GM12878 (cell line): ENCODE measurements around the gene CKMT2. TPM values are rescaled to one million over a fixed set of nuclear protein-coding genes. Genes with fewer than 3 reads are reported as not detected.

Experiments used
- ATAC-seq: fragments of 200-7000 bp; cut with Tn5 transposase; 3 replicates; pipeline ENCODE4 v1.9.1; 2020; ENCODE audit warnings: mild to moderate bottlenecking, moderate library complexity
- BruUV-seq: library from RNA; stranded (reverse); fragments of 400-500 nt; replicated peaks from 2 replicates; lab custom pipeline; 2021; lab: Mats Ljungman, UMichigan
- CTCF ChIA-PET: fragments of 300-600 bp; sonication (Branson Sonifier 250); formaldehyde crosslinking; extraction: SDS; loops from one replicate; lab custom pipeline; 2021; ENCODE audit warnings: inconsistent platforms; lab: Yijun Ruan, JAX
- POLR2A ChIA-PET: fragments of 350-600 bp; formaldehyde crosslinking; extraction: SDS; loops from one replicate; lab custom pipeline; 2021; ENCODE audit warnings: inconsistent platforms; lab: Charles Lee
- RAD21 ChIA-PET: fragments of 300-600 bp; sonication (Branson Sonifier 250); formaldehyde crosslinking; loops from one replicate; lab custom pipeline; 2023; ENCODE audit warnings: antibody characterized with exemption; ENCODE audit not compliant: unreplicated experiment; lab: Charles Lee
- SMC1A ChIA-PET: fragments of 300-600 bp; sonication (Branson Sonifier 250); formaldehyde crosslinking; loops from one replicate; lab custom pipeline; 2023; ENCODE audit not compliant: unreplicated experiment, uncharacterized antibody; lab: Charles Lee
- DNase-seq: peaks from one replicate; pipeline ENCODE4 v3.0.0-alpha.2; 2011; ENCODE audit warnings: low read depth, low spot score
- FAIRE-seq: peaks from 3 replicates; lab custom pipeline; 2011; peaks lifted over from hg19 to GRCh38; lab: Jason Lieb, UNC
- H2AFZ ChIP-seq: 2 replicates; pipeline ENCODE4 v1.6.0; 2011; ENCODE audit warnings: low read depth, low read length, control low read depth; ENCODE audit not compliant: control insufficient read depth
- H3K27ac ChIP-seq: 2 replicates; pipeline ENCODE4 v1.5.1; 2011; ENCODE audit warnings: control low read depth; ENCODE audit not compliant: control insufficient read depth, insufficient read depth
- H3K27me3 ChIP-seq, 2 experiments: replicated peaks in 1 of 2; 2 replicates each; pipeline versions ENCODE4 v1.6.0 to v1.6.1; 2011; ENCODE audit warnings: low read length in 1 of 2; ENCODE audit not compliant: control insufficient read depth in 2 of 2, insufficient read depth in 2 of 2
- H3K36me3 ChIP-seq, 2 experiments: 2 replicates each; pipeline ENCODE4 v1.5.1; 2011; ENCODE audit warnings: low read length in 1 of 2; ENCODE audit not compliant: control insufficient read depth in 2 of 2, insufficient read depth in 2 of 2
- H3K4me1 ChIP-seq: 2 replicates; pipeline ENCODE4 v1.6.1; 2011; ENCODE audit warnings: mild to moderate bottlenecking, low read length, moderate library complexity, mixed read lengths; ENCODE audit not compliant: control insufficient read depth, insufficient read depth
- H3K4me2 ChIP-seq: 2 replicates; pipeline ENCODE4 v1.6.0; 2011; ENCODE audit warnings: control low read depth; ENCODE audit not compliant: control insufficient read depth, insufficient read depth
- H3K4me3 ChIP-seq: fragments of 200-600 bp; sonication (generic); 2 replicates; pipeline ENCODE4 v1.5.1; 2016
- H3K79me2 ChIP-seq: 2 replicates; pipeline ENCODE4 v1.6.0; 2011; ENCODE audit warnings: low read length; ENCODE audit not compliant: control insufficient read depth, insufficient read depth
- H3K9ac ChIP-seq: 2 replicates; pipeline ENCODE4 v1.8.0; 2011; ENCODE audit warnings: low read length, control low read depth, mixed read lengths; ENCODE audit not compliant: control insufficient read depth, insufficient read depth
- H3K9me3 ChIP-seq: replicated peaks from 3 replicates; pipeline ENCODE4 v1.5.1; 2011; ENCODE audit warnings: mild to moderate bottlenecking, low read length; ENCODE audit not compliant: control insufficient read depth, insufficient read depth
- H4K20me1 ChIP-seq: 2 replicates; pipeline ENCODE4 v1.6.0; 2011; ENCODE audit not compliant: control insufficient read depth, insufficient read depth
- BMI1 ChIP-seq: fragments of 450-650 bp; IDR thresholded peaks from 2 replicates; pipeline ENCODE4 v1.6.1; 2016; ENCODE audit warnings: mild to moderate bottlenecking, moderate library complexity, borderline replicate concordance
- EED ChIP-seq: sonication (generic); IDR thresholded peaks from 2 replicates; pipeline ENCODE4 v1.6.1; 2016; ENCODE audit warnings: antibody characterized with exemption, low read depth
- FOS ChIP-seq: IDR thresholded peaks from 3 replicates; pipeline ENCODE4 v1.6.1; 2011; ENCODE audit warnings: borderline replicate concordance; ENCODE audit not compliant: insufficient read length; ENCODE audit errors: extremely low read depth
- HDGF ChIP-seq: fragments of 450-650 bp; IDR thresholded peaks from 2 replicates; pipeline ENCODE4 v1.6.1; 2016; ENCODE audit warnings: antibody characterized with exemption
- JUND ChIP-seq: IDR thresholded peaks from 2 replicates; pipeline ENCODE4 v1.6.1; 2012; ENCODE audit warnings: low read depth, mild to moderate bottlenecking, low read length, improper control_type of control experiment, moderate library complexity
- KDM1A ChIP-seq: fragments of 200-600 bp; sonication (generic); IDR thresholded peaks from 2 replicates; pipeline ENCODE4 v1.6.1; 2016; ENCODE audit warnings: borderline replicate concordance
- MXI1 ChIP-seq: fragments of 150-350 bp; IDR thresholded peaks from 2 replicates; pipeline ENCODE4 v1.6.1; 2011; ENCODE audit warnings: low read depth, mild to moderate bottlenecking, inconsistent platforms, low read length, improper control_type of control experiment
- MYC ChIP-seq: IDR thresholded peaks from 2 replicates; pipeline ENCODE4 v1.6.1; 2011; ENCODE audit warnings: mild to moderate bottlenecking, low read length, moderate library complexity, inconsistent platforms; ENCODE audit not compliant: insufficient read depth, insufficient replicate concordance, insufficient read length, severe bottlenecking
- NR2F1 ChIP-seq: fragments of 450-650 bp; conservative IDR thresholded peaks from 2 replicates; pipeline ENCODE4 v1.6.1; 2017; ENCODE audit warnings: mild to moderate bottlenecking
- PML ChIP-seq: IDR thresholded peaks from 2 replicates; pipeline ENCODE4 v1.6.1; 2012; ENCODE audit warnings: low read length, inconsistent platforms
- POLR2AphosphoS5 ChIP-seq: IDR thresholded peaks from 2 replicates; pipeline ENCODE4 v1.6.1; 2011; ENCODE audit warnings: mild to moderate bottlenecking, low read length, inconsistent platforms
- RFX5 ChIP-seq: IDR thresholded peaks from 2 replicates; pipeline ENCODE4 v1.6.1; 2011; ENCODE audit warnings: low read depth, low read length, improper control_type of control experiment
- SMARCA5 ChIP-seq: fragments of 450-650 bp; IDR thresholded peaks from 2 replicates; pipeline ENCODE4 v1.6.1; 2017; ENCODE audit warnings: mild to moderate bottlenecking
- SREBF1 ChIP-seq: IDR thresholded peaks from 2 replicates; pipeline ENCODE4 v1.6.1; 2012; ENCODE audit warnings: mild to moderate bottlenecking, low read length
- SUPT20H ChIP-seq: IDR thresholded peaks from 2 replicates; pipeline ENCODE4 v1.6.1; 2011; ENCODE audit warnings: low read depth, mild to moderate bottlenecking, low read length, moderate library complexity, borderline replicate concordance; ENCODE audit not compliant: control insufficient read depth
- TBL1XR1 ChIP-seq: IDR thresholded peaks from 2 replicates; pipeline ENCODE4 v1.6.1; 2012; ENCODE audit warnings: low read depth, low read length, improper control_type of control experiment
- ZNF384 ChIP-seq: IDR thresholded peaks from 2 replicates; pipeline ENCODE4 v1.6.1; 2012; ENCODE audit warnings: low read depth, mild to moderate bottlenecking, low read length, improper control_type of control experiment, borderline replicate concordance
- WGBS: methylation state at CpG from one replicate; pipeline ENCODE4 v1.1.6; 2016; ENCODE audit warnings: low lambda C conversion rate; ENCODE audit not compliant: insufficient replicate concordance, insufficient coverage; ENCODE audit errors: missing lambda C conversion rate; 5-methylcytosine and 5-hydroxymethylcytosine counted together
- in situ Hi-C: fragments of 300-500 bp; cut with MboI; formaldehyde crosslinking; loops from 9 replicates; pipeline ENCODE4 v1.14.3; 2018; ENCODE audit warnings: mixed read lengths
- intact Hi-C: fragments of 100-400 bp; cut with micrococcal nuclease; formaldehyde crosslinking; loops from one replicate; pipeline ENCODE4 v1.14.2; 2022; ENCODE audit not compliant: unreplicated experiment
- polyA plus RNA-seq, 11 experiments: library from polyadenylated mRNA; depleted of rRNA in 4 of 11; unstranded in 6 of 11; stranded (reverse) in 5 of 11; fragments of >200 nt; fragmentation: Nextera tagmentation in 4 of 11; fragmentation: Illumina TruSeq in 1 of 11; extraction: Ambion mirVana in 4 of 11; extraction: Trizol in 1 of 11; gene quantifications; 1 replicate in 1 of 11; 2 replicates in 10 of 11; pipeline versions ENCODE4 v1.2.1 to v1.2.3, GENCODE V29; 2011 to 2016; ENCODE audit warnings: inconsistent platforms in 2 of 11, missing spikeins in 2 of 11, low read depth in 1 of 11
- total RNA-seq, 4 experiments: library from RNA; depleted of rRNA in 3 of 4; stranded (reverse); fragments of >200 nt in 3 of 4; fragmentation: Illumina TruSeq in 1 of 4; extraction: Trizol in 1 of 4; gene quantifications; 2 replicates each; pipeline versions ENCODE4 v1.2.1 to v1.2.3, GENCODE V29; 2013 to 2021
- TF ChIP-seq, protein P1 (sequence below): IDR thresholded peaks from 2 replicates; pipeline ENCODE4 v1.6.1; 2012; ENCODE audit warnings: low read depth, low read length, improper control_type of control experiment
- TF ChIP-seq, protein P2 (sequence below): fragments of 450-650 bp; IDR thresholded peaks from 2 replicates; pipeline ENCODE4 v1.6.1; 2016; ENCODE audit warnings: mild to moderate bottlenecking
- TF ChIP-seq, protein P3 (sequence below): IDR thresholded peaks from 2 replicates; pipeline ENCODE4 v1.6.1; 2012; ENCODE audit warnings: low read length, inconsistent platforms

Gene CKMT2
- total and polyA plus RNA-seq, 10 of the 15 experiments (the other 5 are each of a cell fraction or from before 2014, with no cell fraction given), result 0.70 to 1.2 TPM; not detected in 8

DNA sequence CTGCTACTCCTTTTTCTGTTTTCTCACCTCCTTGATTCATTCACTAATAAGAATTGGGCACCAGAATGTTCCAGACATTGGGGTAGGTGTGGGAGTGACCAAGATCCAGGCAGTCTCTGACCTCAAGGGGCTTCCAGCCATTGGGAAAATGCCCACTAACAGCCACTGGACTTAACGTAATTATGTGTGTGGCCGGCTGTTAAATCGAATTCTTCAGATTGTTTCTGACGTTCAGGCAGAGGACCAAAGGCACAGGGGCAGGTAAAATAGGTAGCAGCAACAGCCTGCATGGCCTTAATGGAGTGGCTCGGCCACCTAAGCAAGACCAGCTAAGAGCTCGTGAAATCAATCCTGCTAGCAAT lies 48.4 kb upstream of the CKMT2 start (continued):
- TF ChIP-seq, protein P1, sequence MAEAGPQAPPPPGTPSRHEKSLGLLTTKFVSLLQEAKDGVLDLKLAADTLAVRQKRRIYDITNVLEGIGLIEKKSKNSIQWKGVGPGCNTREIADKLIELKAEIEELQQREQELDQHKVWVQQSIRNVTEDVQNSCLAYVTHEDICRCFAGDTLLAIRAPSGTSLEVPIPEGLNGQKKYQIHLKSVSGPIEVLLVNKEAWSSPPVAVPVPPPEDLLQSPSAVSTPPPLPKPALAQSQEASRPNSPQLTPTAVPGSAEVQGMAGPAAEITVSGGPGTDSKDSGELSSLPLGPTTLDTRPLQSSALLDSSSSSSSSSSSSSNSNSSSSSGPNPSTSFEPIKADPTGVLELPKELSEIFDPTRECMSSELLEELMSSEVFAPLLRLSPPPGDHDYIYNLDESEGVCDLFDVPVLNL, result no peak
- TF ChIP-seq TBL1XR1 (no peak), PML (no peak), MYC (no peak), JUND (no peak)

DNA sequence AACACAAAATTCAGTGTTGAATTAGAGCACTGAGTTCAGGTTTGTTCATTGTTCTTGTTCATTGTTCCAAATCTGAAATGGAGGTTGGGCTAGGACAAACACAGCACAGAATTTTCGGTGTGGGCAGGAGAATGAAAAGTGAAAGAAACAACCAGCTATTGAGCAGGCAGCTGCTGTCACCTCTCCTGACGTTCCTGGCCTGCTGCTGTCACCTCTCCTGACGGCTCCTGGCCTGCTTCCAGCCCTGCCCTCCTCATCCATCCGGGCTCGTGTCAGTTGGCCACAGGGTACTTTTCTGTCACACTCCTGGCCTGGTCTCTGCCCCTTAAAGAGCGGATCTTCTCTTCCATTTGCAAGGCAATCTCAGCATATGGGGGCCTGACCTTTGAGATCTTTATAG lies 45.2 kb upstream of the CKMT2 start:
- BruUV-seq, result no TSS peak
- 70% methylated on average over 6 of the region's 6 CpGs for WGBS
- Histone ChIP-seq H3K4me3 (no peak overlapping the region), H3K9ac (peak overlapping the region; percentile 36; the same call in 1 of the 2 replicates), H3K9me3 (no peaks in the 10 kb centered on the region), H3K4me2 (peak overlapping the region; percentile 59), H3K79me2 (no peaks in the 10 kb centered on the region), H3K4me1 (peaks cover 23% of the 10 kb centered on the region), H2AFZ (peak overlapping the region; percentile 74), H4K20me1 (no peaks in the 10 kb centered on the region), H3K36me3 (no peaks in the 10 kb centered on the region), H3K27me3 (no peaks in the 10 kb centered on the region), H3K27ac (no peak overlapping the region)
- FAIRE-seq, result no peak
- ChIA-PET CTCF (interaction anchor here (0.7 to 1.8 kb wide), 6 partner anchors 8 to 501 kb away, joined by 3 to 4 read pairs (median 3); no protein-coding TSS in a partner anchor), SMC1A (interaction anchor here (1.0 to 1.2 kb wide), 2 partner anchors 19 to 450 kb away, joined by 3 read pairs; no protein-coding TSS in a partner anchor), POLR2A (no interaction called here), RAD21 (interaction anchor here (0.8 to 1.0 kb wide), 2 partner anchors 18 to 476 kb away, joined by 3 read pairs; no protein-coding TSS in a partner anchor)
- no peak for DNase-seq
- ATAC-seq, result peak; percentile 65
- in situ Hi-C loops (no loop called here), intact Hi-C loops (no loop called here)
- TF ChIP-seq MXI1 (no peak), SMARCA5 (no peak), SREBF1 (no peak), FOS (no peak), NR2F1 (peak; percentile 45), BMI1 (no peak), ZNF384 (no peak), SUPT20H (no peak), KDM1A (no peak), HDGF (no peak), RFX5 (no peak), EED (0 out of 2 replicates have a peak, but pooled peaks have one; percentile 14), POLR2AphosphoS5 (no peak)
- TF ChIP-seq, protein P2, sequence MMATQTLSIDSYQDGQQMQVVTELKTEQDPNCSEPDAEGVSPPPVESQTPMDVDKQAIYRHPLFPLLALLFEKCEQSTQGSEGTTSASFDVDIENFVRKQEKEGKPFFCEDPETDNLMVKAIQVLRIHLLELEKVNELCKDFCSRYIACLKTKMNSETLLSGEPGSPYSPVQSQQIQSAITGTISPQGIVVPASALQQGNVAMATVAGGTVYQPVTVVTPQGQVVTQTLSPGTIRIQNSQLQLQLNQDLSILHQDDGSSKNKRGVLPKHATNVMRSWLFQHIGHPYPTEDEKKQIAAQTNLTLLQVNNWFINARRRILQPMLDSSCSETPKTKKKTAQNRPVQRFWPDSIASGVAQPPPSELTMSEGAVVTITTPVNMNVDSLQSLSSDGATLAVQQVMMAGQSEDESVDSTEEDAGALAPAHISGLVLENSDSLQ, result no peak
- TF ChIP-seq, protein P3, sequence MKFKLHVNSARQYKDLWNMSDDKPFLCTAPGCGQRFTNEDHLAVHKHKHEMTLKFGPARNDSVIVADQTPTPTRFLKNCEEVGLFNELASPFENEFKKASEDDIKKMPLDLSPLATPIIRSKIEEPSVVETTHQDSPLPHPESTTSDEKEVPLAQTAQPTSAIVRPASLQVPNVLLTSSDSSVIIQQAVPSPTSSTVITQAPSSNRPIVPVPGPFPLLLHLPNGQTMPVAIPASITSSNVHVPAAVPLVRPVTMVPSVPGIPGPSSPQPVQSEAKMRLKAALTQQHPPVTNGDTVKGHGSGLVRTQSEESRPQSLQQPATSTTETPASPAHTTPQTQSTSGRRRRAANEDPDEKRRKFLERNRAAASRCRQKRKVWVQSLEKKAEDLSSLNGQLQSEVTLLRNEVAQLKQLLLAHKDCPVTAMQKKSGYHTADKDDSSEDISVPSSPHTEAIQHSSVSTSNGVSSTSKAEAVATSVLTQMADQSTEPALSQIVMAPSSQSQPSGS, result no peak
